Caco-2 (cell line): Measurements from ENCODE around the gene TMEM97. TPM values are rescaled to one million over a fixed set of nuclear protein-coding genes. Genes with fewer than 3 reads are reported as not detected.
A peak's percentile ranks its signal among the peaks of the same experiment; 100 is the strongest.

Experiments
- BruUV-seq: library from RNA; stranded (reverse); fragments of 400-500 nt; replicated peaks from 2 replicates; lab custom pipeline; 2021; lab: Mats Ljungman, UMichigan
- CTCF ChIA-PET: fragments of 300-600 bp; sonication (Branson Sonifier 250); formaldehyde crosslinking; loops from one replicate; lab custom pipeline; 2022; ENCODE audit warnings: antibody characterized with exemption; lab: Charles Lee
- POLR2A ChIA-PET: fragments of 300-600 bp; sonication (Branson Sonifier 250); formaldehyde crosslinking; loops from one replicate; lab custom pipeline; 2022; ENCODE audit warnings: antibody characterized with exemption; lab: Charles Lee
- DNase-seq, 2 experiments: peaks; one replicate each; pipeline versions ENCODE4 v3.0.0 to v3.0.0-alpha.2; 2020 to 2022
- H3K27me3 ChIP-seq: replicated peaks from 2 replicates; pipeline ENCODE4 v1.6.0; 2011; ENCODE audit warnings: low read length; ENCODE audit not compliant: control insufficient read depth, insufficient read depth
- H3K36me3 ChIP-seq: 2 replicates; pipeline ENCODE4 v1.5.1; 2011; ENCODE audit warnings: low read length; ENCODE audit not compliant: control insufficient read depth, insufficient read depth
- H3K4me1 ChIP-seq: fragments of 250-450 bp; sonication (Bioruptor Pico); 2 replicates; pipeline ENCODE4 v1.5.1; 2020; ENCODE audit warnings: mild to moderate bottlenecking
- H3K4me3 ChIP-seq: 2 replicates; pipeline ENCODE4 v1.5.1; 2011; ENCODE audit warnings: low read depth, mild to moderate bottlenecking, control low read depth, low read length
- H3K9me3 ChIP-seq: fragments of 250-450 bp; sonication (Bioruptor Pico); 2 replicates; pipeline ENCODE4 v1.5.1; 2020; ENCODE audit warnings: mild to moderate bottlenecking, moderate library complexity
- H3K27ac Mint-ChIP-seq: one replicate; pipeline ENCODE4 v1.8.0; 2022; ENCODE audit warnings: mixed read lengths; ENCODE audit not compliant: unreplicated experiment
- H3K27me3 Mint-ChIP-seq: one replicate; pipeline ENCODE4 v1.8.0; 2022; ENCODE audit warnings: mixed read lengths; ENCODE audit not compliant: insufficient read depth, unreplicated experiment
- H3K36me3 Mint-ChIP-seq: one replicate; pipeline ENCODE4 v1.8.0; 2022; ENCODE audit warnings: mild to moderate bottlenecking, mixed read lengths; ENCODE audit not compliant: insufficient read depth, unreplicated experiment
- H3K4me1 Mint-ChIP-seq: one replicate; pipeline ENCODE4 v1.8.0; 2022; ENCODE audit warnings: low read depth, mixed read lengths; ENCODE audit not compliant: unreplicated experiment
- H3K4me3 Mint-ChIP-seq: one replicate; pipeline ENCODE4 v1.8.0; 2022; ENCODE audit warnings: mild to moderate bottlenecking, moderate library complexity, mixed read lengths; ENCODE audit not compliant: unreplicated experiment
- H3K9me3 Mint-ChIP-seq: one replicate; pipeline ENCODE4 v1.8.0; 2022; ENCODE audit warnings: mixed read lengths; ENCODE audit not compliant: unreplicated experiment
- CTCF ChIP-seq, 2 experiments: fragments of 200-600 bp in 1 of 2; IDR thresholded peaks; 1 replicate in 1 of 2; 2 replicates in 1 of 2; pipeline versions ENCODE4 v1.5.1 to v1.8.0; 2011 to 2022; ENCODE audit warnings: antibody characterized with exemption in 1 of 2, control low read depth in 1 of 2, inconsistent platforms in 1 of 2, low read depth in 1 of 2, low read length in 1 of 2, mild to moderate bottlenecking in 1 of 2, moderate library complexity in 1 of 2; ENCODE audit not compliant: insufficient read depth in 1 of 2, severe bottlenecking in 1 of 2, unreplicated experiment in 1 of 2
- intact Hi-C: fragments of 100-400 bp; cut with micrococcal nuclease; formaldehyde crosslinking; loops from one replicate; pipeline ENCODE4 v1.10.0; 2022; ENCODE audit not compliant: unreplicated experiment
- total RNA-seq: library from RNA; stranded (reverse); gene quantifications from 2 replicates; pipeline ENCODE4 v1.2.3, GENCODE V29; 2022

TMEM97 gene
- total RNA-seq, 1 experiment from 2014 or later = 342 TPM

GRCh38 chr17:28371245-28372202, 52.5 kb downstream of the TMEM97 start, which contains the start of gene SARM1:
Gene SARM1 (plus strand): TSS chr17:28371694. CDS start chr17:28372033, 339 bp downstream.
- Mint-ChIP-seq H3K4me3 (peak within 1 kb of the TSS; percentile 75), H3K4me1 (peaks cover 54% of the 10 kb centered on the region), H3K27ac (peak within 1 kb of the TSS; percentile 88), H3K27me3 (no peaks in the 10 kb centered on the region), H3K36me3 (peaks cover 47% of the 10 kb centered on the region), H3K9me3 (no peaks in the 10 kb centered on the region)
- ChIA-PET POLR2A (interaction anchor here (0.6 to 4.7 kb wide), 7 partner anchors 13 to 216 kb away, joined by 3 to 87 read pairs (median 7); partner anchors contain the start of genes IFT20, POLDIP2 and TNFAIP1), CTCF (interaction anchor here (1.4 to 6.0 kb wide), 3 partner anchors 14 to 45 kb away, joined by 5 to 45 read pairs (median 38); partner anchors contain the start of genes IFT20, POLDIP2 and TNFAIP1)
- Histone ChIP-seq H3K9me3 (no peaks in the 10 kb centered on the region), H3K27me3 (no peaks in the 10 kb centered on the region), H3K4me1 (peaks cover 46% of the 10 kb centered on the region), H3K4me3 (peak within 1 kb of the TSS; percentile 40), H3K36me3 (peaks cover 14% of the 10 kb centered on the region)
- no TSS peak for BruUV-seq
- TF ChIP-seq CTCF (IDR thresholded peaks at IDR 0.05; ENCODE audit: insufficient read depth in 1 of 2, low read depth in 1 of 2, low read length in 1 of 2, severe bottlenecking in 1 of 2, unreplicated experiment in 1 of 2) = no peak
- peak; percentile 99 to 100 for DNase-seq
- intact Hi-C loops = loop anchor here (1.0 kb wide), 1 partner anchor 9 kb away; no protein-coding TSS in a partner anchor

GRCh38 chr17:28372203-28372944, 53.4 kb downstream of the TMEM97 start:
- Mint-ChIP-seq H3K36me3 (peaks cover 39% of the 10 kb centered on the region), H3K9me3 (no peaks in the 10 kb centered on the region), H3K27ac (peak overlapping the region; percentile 88), H3K4me1 (peaks cover 50% of the 10 kb centered on the region), H3K4me3 (peak overlapping the region; percentile 75), H3K27me3 (no peaks in the 10 kb centered on the region)
- Histone ChIP-seq H3K4me1 (peaks cover 40% of the 10 kb centered on the region), H3K36me3 (peaks cover 8% of the 10 kb centered on the region), H3K9me3 (no peaks in the 10 kb centered on the region), H3K4me3 (peak overlapping the region; percentile 40), H3K27me3 (no peaks in the 10 kb centered on the region)
- ChIA-PET POLR2A (interaction anchor here (0.6 to 4.7 kb wide), 3 partner anchors 14 to 215 kb away, joined by 3 to 87 read pairs (median 74); partner anchors contain the start of genes IFT20, POLDIP2 and TNFAIP1), CTCF (interaction anchor here (1.4 kb wide), 1 partner anchor 44 kb away, joined by 5 read pairs; no protein-coding TSS in a partner anchor)
- no peak for DNase-seq
- TF ChIP-seq CTCF (IDR thresholded peaks at IDR 0.05; ENCODE audit: insufficient read depth in 1 of 2, low read depth in 1 of 2, low read length in 1 of 2, severe bottlenecking in 1 of 2, unreplicated experiment in 1 of 2) = no peak
- intact Hi-C loops = no loop called here
- no TSS peak for BruUV-seq

GRCh38 chr17:28372945-28373274, 53.9 kb downstream of the TMEM97 start:
- DNase-seq = no peak
- Mint-ChIP-seq H3K27ac (no peak overlapping the region), H3K9me3 (no peaks in the 10 kb centered on the region), H3K4me3 (peak overlapping the region; percentile 75), H3K4me1 (peaks cover 45% of the 10 kb centered on the region), H3K36me3 (peaks cover 37% of the 10 kb centered on the region), H3K27me3 (no peaks in the 10 kb centered on the region)
- CTCF ChIA-PET = interaction anchor here (1.2 kb wide), 1 partner anchor 238 kb away, joined by 5 read pairs; no protein-coding TSS in a partner anchor
- Histone ChIP-seq H3K4me1 (peaks cover 35% of the 10 kb centered on the region), H3K4me3 (no peak overlapping the region), H3K27me3 (no peaks in the 10 kb centered on the region), H3K9me3 (no peaks in the 10 kb centered on the region), H3K36me3 (peaks cover 5% of the 10 kb centered on the region; the same call in 1 of the 2 replicates)
- intact Hi-C loops = no loop called here
- POLR2A ChIA-PET = no interaction called here
- BruUV-seq = no TSS peak
- no peak for TF ChIP-seq CTCF (IDR thresholded peaks at IDR 0.05; ENCODE audit: insufficient read depth in 1 of 2, low read depth in 1 of 2, low read length in 1 of 2, severe bottlenecking in 1 of 2, unreplicated experiment in 1 of 2)
